Activated CD4-positive, CD25-positive, alpha-beta regulatory T cell (primary cell): ENCODE data around the gene C2CD4C.
"Not testable (repeated sequence)": the region's sequence is repeated elsewhere in the genome, so short reads cannot be mapped to it uniquely, and the experiment has no call there.

Experiments used
- DNase-seq, 4 experiments: peaks; one replicate each; lab custom pipeline; 2025; lab: John Stamatoyannopoulos, UW

C2CD4C gene

DNA sequence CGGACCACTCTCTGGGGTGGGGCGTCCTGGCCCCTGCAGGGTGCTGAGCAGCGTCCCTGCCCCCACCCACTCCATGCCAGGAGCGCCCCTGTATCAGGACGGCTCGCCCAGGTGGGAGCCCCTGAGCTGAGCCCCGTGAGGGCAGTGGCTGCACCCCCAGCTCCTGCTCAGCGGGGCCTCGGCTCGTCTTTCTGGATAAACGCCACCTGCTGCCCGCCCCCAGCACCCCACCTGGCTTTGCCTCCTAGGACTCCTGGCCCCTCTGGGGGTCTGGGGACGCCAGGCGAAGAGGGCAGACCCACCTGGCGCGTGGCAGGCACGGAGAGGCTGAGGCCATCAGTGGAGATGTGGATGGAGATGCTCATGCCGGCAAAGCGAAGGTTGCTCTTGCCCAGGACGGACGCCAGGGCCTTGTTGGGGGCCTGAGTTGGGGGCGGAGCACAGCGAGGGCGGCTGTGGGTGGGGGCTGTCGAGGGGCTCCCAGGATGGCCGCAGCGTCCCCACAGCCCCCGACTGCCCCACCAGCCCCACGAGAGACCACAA is 29.5 kb upstream of the C2CD4C start:
- DNase-seq: no peak

DNA sequence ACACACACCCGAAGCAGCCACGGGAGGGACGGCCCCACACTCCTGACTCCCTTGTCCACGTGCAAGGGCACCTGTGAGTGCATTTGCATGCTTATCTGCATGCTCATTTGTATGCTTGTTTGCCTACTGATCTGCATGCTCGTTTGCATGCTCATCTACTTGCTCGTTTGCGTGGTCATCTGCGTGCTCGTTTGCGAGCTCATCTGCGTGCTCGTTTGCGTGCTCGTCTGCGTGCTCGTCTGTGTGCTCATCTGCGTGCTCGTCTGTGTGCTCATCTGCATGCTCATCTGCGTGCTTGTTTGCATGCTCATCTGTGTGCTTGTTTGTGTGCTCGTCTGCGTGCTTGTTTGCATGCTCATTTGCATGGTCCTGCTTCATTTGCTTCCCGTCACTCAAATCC is 28.1 kb upstream of the C2CD4C start:
- no peak for DNase-seq

DNA sequence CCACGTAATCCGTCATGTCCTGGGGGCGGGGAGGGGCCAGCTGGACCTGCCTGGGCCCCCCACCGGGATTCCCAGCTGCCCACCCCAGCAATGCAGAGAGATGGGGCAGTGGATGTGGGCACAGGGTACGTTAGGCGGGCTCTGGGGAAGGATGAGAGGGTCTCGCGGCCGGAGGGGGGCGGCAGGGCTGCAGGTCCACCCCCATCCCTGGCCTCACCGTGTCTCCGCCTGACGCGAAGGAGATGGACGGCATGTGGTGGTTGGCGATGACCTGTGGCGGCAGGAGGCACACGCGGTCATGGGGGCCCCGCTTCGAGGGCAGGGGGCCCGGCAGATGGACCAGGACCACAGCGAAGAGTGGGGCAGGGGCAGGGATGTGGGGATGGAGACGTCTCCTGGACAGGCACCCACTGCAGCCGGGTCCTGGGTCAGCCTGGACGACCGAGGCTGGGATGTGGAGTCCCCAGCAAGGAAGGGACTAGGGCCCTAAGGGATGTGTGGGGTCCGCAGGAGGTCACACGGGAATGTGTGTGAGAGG is 27.5 kb upstream of the C2CD4C start:
- no peak for DNase-seq

DNA sequence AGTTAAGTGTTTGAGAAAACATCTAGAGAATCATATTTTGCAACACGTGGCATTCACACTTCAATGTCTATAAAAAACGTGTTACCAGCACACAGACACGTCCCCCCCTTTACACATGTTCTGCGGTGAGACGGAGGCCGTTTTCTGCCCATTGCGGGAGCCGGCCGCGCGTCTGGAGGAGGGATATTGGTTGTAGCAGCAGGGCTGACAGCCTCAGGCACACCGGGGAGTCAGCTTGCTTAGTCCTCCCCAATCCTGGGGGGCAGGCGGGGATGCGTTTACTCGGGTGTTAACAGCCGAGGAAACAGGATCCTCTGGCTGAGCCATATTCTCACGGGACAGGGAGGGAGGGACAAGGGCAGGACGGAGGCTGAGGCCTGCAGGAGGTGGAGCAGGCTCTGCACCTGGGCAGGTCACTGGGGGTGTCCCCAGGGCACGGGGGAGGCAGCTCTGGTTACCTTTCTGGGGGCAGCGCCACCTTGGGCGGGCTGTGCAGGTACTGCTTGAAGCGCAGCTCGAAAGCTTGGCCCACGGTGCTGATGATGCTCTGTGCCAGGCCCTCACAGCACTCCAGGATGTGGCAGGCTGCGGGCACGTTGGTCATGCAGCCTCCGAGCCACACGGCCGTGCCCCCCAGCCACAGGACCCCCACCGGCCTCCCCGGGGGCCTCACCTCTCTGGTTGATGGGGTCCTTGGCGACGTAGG is 26.9 kb upstream of the C2CD4C start:
- DNase-seq: no peak

DNA sequence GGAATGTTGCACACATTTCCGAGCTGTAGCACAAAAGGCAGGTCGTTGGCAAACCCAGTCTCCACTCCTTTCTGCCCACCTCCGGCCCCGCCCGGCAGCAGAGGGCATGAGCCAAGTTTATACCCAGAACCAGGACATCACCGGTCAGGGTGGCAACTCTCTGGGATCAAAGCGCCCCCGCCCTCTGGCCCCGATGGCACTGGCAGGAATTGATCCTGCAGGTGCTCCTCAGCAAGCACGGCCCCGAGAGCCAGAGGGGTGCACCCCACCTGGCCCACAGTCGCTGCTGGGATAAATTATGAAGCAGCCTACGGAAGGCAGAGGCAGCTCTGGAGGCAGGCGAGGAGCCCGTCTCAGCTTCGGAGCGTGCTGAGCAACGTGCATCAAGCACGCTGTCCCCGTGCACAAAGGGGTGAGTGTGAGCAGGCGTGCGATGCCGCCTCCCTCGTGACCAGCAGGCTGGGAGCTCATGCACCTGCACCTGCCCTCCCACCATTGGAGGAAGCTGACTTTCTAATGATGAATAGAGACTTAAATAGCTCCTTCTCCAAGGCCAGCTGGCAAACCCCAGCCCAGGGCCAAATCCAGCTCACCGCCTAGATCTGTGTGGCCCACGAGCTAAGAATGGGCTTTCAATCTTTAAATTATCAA is 26.2 kb upstream of the C2CD4C start:
- no peak for DNase-seq

DNA sequence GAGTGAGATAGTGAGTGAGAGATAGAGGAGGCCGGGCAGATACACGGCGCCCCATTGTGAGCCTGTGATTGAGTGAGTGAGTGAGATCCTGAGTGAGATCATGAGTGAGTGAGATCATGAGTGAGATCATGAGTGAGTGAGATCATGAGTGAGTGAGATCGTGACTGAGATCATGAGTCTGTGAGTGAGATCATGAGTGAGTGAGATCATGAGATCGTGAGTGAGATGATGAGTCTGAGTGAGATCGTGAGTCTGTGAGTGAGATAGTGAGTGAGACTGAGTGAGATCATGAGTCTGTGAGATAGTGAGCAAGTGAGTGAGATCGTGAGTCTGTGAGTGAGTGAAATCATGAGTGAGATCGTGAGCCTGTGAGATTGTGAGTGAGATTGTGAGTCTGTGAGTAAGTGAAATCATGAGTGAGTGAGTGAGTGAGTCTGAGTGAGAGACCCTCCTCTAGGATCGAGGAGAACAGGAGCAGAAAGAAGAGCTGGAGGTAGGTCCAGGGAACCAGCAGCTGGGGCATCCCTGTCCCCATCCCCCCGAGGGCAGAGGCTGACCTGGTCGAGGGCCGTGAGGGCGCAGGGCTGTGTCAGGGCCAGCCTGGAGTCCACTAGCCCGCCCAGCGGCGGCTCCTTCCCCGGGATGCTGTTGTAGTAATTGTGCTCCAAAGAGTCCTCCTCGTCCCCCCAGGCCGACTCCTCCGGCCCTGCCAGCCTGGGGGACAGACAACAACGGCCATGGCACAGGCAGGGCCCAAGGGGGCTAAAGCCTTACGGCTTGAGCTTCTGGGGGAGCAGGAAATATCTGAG is 25.4 kb upstream of the C2CD4C start:
- DNase-seq: no peak

DNA sequence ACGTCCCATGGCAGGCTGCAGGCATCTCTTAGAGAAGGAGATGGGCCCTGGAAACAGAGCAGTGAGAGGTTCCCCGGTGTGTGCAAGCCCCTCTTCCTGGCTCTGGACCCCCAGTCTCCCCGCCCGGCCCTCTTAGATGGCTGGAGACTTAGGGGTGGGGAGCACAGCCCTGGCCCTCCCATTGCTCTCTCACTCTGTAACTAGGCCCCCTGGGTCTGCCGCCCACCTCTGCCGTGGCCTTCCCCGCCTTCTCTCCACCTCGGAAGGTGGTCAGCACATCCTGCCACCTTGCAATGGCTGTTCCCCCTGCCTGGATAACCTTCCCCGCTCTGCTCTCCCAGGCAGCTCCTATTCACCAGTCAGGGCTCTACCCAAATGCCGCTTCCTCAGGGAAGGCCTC is 21.8 kb upstream of the C2CD4C start:
- no peak for DNase-seq

DNA sequence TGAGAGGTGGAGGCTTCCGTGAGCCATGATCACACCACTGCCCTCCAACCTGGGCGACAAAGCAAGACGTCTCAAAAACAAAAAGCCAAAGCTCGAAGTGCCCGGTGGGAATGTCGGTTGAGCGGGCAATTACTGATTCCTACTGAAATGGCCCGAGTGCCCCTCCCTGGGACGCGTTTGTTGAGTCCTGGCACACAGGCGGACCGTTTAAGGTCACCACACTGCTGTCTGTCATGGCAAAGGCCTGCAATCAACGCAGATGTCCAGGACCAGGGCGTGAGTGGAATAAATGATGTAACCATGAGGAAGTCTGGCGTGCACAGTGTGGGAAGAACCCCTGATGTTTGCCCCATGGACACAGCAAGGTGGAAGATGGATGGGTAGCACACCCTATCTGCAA is 19.2 kb upstream of the C2CD4C start:
- DNase-seq: no peak

DNA sequence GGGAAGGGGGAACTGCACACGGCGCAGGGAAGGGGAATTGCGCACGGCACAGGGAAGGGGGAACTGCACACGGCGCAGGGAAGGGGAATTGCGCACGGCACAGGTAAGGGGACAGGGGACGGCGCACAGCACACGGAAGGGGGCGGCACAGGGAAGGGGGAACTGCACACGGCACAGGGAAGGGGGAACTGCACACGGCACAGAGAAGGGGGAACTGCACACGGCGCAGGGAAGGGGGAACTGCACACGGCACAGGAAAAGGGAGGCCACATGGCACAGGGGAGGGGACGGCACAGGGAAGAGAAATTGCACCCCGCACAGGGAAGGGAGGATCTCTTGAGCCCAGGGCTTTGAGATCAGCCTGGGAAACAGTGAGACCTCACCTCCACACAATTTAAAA is 18.7 kb upstream of the C2CD4C start:
- DNase-seq: not testable (repeated sequence)

DNA sequence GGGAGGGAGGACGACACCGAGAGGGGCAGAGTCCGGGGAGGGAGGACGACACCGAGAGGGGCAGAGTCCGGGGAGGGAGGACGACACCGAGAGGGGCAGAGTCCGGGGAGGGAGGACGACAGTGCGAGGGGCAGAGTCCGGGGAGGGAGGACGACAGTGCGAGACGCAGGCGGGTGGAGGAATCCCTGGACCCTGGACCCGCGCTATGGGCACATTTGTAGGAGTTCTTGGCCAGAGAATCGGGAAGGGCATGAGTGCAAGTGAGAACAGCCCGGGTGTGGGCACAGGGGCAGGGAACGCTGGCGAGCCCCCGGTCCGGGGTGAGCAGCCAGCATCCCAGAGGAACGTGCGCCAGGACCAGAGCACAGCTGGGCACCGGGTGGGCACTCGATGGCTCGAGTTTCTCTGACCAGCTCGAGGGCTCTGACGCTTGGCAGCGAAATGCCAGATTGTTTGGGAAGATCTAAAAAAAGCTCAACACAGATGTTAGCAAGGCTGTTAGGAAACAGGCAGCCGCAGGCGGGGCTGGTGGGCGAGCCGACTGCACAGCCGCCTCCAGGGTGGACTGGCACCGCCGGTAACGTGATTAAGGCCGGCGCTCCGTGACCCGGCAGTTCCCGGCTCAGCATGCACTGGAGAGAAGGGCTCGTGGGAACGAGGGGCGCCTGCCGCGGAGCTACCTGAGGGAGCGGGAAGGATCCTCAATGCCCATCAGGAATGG is 17.9 kb upstream of the C2CD4C start:
- no peak for DNase-seq

DNA sequence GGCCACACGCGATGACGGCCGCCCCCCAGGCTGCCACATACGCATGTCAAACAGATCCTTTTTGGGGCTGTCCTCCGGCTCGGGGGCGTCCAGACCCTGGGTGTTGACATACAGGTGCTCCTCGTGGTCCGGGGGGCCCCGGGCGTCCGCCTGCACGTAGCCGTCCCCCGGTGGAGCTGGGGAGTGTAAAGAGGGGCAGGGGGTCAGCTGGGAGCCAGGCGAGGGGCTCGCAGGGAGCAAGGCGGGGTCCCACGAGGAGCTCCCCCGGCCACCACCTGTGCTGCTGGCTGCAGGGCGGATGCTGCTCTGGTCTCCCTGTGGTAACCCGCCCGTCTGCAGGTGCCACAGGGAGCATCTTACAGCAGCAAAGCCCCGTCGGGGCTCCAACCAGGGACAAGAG is 16.1 kb upstream of the C2CD4C start:
- DNase-seq: no peak

DNA sequence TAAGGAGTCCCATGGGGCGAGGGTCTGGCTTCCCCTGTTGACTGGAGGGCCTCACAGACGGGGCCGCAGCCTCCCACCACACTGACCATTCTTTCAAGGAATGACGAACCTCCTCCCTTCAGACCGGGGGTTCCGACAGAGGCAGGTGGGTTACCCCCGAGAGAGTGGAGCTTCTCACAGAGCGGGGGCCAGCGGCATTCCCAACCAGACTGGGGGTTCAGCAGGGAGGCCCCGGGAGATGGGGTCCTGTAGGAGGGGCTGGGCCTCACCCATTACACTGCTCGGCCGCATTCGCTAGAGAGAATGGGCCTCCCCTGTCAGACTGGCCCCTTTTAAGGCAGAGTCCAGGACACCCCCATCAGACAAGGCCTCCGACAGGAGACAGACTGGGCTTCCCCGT is 15.6 kb upstream of the C2CD4C start:
- DNase-seq: no peak

DNA sequence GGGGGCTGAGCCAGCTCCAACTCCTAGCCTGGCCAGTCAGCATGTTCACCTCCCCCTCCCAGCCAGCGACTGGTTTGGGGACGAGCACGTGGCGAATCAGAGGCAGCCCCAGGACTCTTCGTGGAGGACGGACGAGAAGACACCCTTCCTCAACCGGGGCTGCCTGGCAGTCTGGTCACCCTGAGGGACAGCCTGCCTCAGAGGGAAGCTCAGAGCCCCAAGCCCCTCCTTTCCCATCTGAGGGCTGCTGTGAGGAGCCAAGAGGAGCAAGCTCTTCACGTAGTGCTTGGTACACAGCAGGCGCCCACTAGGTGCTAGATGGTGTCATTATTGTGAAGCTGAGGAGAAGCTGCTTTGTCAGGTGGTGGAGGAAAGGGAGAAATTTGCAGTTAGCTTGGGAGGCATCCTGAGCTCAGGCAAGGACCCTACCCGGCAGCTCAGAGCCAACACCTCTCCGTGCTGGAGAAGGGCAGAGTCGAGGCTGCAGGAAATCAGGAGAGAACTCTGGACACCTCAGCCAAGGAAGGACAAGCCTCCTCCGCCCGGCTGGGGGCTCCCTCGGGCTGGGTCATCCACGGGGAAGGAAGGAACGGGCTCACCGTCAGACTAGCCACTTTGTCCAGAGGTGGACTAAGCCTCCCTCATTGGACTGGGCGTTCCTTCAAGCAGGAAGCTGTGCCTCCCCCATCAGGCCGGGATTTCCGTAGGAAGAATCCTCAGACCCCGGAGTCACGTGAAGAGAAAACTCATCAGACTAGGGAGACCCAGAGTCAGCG is 14.9 kb upstream of the C2CD4C start:
- DNase-seq: no peak

DNA sequence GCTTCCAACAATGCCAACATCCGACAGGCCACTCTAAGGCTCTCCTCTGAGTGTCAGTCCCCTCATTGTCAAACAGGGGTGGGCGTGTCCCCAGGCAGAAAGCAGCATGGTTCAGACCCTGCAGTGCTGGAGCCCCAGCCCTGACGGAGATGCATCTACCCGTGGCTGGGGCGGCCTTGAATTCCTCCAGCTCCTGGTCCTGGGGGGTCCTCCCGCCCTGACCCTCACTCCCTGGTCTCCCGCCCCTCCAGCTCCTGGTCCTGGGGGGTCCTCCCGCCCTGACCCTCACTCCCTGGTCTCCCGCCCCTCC is 13.9 kb upstream of the C2CD4C start:
- not testable (repeated sequence) for DNase-seq

DNA sequence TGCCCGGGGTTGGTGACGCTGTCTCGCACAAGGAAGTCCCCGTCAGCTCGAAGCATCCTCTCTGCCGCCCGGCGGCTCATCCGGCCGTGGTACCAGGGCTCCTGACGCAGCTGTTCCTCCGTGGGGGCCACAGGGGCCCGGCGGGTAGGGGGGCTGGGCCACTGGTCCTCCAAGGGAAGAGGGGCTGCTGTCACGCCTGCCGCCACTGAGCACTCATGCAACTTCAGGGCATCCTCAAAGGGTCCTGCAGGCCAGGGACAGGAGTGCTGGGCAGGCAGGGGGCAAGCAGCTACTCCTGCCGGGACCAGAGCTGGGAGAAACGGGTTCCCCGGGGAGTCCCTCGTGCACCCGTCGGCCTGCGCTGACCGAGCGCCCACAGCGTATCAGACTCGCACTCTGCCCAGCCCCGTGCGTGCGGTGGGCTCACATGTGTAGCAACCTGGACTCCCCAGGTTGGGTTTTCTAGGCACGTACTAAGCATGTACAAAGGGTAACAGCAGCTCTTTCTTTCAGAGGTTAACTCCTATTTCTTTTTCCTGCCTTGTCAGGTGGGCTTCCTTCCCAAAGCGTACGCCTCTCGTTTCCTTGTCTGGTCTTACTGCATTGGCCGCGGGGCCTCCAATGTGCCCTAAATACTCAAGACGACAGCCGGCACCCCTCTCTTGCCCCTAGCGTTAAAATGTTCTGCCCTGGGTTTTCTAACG is 13.4 kb upstream of the C2CD4C start:
- no peak for DNase-seq

DNA sequence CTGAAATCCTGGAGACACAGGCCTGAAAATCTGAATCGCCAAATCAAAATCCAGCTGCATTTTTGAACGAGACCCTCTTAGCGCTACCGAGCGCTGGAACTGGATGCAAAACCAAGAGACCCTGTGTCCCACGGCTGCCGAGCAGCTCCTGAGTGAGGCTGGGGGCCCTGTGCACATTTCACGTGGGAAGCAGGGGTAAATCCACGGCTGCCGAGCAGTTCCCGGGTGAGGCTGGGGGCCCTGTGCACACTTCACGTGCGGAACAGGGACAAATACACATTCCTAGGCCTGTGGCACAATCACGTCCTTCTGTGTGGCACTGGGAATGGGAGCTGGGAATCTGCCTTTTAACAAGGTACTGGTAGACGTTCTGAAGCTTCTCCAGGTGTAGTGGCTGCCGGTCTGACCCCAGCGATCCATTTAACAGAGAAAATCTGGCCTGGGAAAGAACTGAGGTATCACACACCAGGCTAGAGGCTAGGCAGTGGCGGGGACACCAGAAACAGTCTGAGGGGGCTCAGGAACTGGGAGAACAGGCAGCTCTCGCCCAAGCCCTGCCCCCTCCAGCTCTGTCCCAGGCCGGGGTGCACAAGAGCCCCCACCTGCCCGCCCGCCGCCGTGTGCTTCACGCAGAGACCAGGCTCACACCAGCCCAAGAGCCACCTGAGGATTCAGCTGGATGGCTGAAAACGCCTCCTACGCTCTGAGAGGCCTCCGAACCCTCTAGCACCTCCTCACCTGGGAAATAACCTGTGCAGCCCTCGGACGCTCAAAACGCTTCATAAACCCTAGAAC is 11.0 kb upstream of the C2CD4C start:
- DNase-seq: no peak

DNA sequence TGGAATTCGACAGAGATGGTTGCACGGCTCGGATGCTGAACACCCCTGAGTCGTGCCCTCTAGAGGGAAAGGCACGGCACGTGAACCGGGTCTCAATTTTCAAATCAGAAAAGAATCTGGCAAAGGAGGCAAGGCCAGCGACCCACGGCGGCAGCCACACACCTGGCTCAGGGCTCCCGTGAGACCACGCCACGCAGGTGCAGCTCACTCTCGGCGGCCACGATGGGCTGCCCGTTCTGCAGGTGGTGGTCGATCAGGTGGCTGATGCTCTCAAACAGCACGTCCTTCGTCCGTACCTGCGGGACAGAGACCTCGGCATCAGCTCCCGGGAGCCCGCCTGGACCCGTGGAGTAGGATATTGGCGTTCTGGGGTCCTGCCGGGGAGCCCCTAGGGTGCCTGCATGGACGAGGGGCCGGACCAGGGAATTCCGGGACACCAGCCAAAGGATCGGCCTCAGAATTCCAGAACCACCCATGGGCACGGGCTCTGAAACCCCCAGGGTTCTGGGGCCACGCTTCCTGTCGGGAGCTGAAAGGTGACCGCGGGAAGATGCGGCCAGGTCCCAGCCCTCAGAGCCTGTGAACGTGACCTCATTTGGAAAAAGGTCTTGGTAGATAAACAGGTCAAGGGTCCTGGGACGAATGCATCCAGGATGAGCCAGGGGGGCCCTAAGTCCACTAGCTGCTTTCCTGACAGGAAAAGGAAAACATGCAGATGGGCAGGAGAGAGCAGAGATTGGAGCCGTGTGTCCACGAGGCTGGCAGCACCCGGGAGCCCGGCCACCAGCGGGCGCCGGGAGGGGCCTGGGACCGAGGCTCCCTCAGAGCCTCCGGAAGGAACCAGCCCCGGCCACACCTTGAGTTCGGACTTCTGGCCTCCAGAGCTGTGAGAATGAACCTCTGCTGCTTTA is 10.1 kb upstream of the C2CD4C start:
- no peak for DNase-seq

DNA sequence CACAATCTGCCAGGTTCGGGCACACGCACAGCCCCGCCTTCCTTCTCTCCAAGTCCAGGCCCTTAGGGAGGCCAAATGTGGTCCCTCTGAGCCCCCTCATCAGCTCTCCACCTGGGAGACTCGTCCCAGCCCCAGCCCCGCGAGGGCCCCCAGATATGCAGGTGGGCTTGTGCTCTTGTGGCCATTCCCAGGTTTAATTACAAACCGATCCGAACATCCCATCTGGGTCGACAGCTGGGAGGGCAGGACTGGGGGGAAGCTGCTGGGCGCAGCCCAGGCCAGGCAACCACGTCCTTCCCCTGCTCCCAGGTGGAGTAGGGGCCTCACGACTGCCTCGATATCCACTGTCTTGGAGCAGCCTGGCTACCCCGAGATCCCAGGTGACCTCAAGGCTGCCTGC is 7.5 kb upstream of the C2CD4C start:
- no peak for DNase-seq

DNA sequence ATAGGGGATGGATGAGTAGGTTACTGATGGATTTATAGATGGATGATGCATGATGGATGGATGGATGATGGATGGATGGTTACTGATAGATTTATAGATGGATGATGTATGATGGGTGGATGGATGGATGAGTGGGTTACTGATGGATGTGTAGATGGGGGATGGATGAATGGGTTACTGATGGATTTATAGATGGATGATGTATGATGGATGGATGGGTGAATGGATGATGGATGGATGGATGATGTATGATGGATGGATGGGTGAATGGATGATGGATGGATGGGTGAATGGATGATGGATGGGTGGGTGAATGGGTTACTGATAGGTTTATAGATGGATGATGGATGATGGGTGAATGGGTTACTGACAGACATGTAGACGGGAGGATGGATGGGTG is 6.3 kb upstream of the C2CD4C start:
- DNase-seq: no peak
